Measurements from ENCODE around the gene FAM8A1. TPM values are rescaled to one million over a fixed set of nuclear protein-coding genes. Genes with fewer than 3 reads are reported as not detected.

The FAM8A1 gene, protein sequence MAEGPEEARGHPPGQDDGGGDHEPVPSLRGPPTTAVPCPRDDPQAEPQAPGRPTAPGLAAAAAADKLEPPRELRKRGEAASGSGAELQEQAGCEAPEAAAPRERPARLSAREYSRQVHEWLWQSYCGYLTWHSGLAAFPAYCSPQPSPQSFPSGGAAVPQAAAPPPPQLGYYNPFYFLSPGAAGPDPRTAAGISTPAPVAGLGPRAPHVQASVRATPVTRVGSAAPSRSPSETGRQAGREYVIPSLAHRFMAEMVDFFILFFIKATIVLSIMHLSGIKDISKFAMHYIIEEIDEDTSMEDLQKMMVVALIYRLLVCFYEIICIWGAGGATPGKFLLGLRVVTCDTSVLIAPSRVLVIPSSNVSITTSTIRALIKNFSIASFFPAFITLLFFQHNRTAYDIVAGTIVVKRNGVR
- total RNA-seq, result 10 to 100 TPM; 28.1 to 41.4 (median 37.5) TPM

DNA sequence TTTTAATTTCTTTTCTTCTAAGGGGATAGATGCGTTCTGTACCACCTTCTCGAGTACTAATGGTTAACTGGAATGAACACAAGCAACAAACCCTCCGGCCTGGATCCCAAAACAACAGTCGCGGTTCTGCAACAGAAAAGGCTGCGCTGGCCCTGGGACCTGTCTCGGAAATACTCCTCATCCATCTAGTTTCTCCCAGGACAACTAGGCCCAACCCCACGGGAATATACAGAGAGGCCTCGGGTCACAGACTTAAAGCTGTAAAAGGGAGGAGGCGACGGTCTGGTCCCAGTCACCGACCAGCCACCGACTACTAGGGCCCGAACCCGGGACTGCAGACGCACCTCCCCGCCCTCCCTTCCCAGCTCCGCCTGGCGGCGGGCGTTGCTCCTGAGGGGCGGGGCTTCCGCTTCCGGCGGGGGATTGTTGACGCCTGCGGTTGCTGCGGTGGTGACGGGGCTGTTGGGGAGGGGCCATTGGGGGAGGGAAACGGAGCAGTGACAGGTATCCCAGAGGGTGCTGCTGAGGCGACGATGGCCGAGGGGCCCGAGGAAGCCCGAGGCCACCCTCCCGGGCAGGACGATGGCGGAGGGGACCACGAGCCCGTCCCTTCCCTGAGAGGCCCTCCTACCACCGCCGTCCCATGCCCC lies at the start of gene FAM8A1:
Gene FAM8A1 (plus strand): TSS at position 426 of the 650 bp plus-strand sequence. CDS start 108 bp downstream, at position 534.
- TF ChIP-seq, protein P1, sequence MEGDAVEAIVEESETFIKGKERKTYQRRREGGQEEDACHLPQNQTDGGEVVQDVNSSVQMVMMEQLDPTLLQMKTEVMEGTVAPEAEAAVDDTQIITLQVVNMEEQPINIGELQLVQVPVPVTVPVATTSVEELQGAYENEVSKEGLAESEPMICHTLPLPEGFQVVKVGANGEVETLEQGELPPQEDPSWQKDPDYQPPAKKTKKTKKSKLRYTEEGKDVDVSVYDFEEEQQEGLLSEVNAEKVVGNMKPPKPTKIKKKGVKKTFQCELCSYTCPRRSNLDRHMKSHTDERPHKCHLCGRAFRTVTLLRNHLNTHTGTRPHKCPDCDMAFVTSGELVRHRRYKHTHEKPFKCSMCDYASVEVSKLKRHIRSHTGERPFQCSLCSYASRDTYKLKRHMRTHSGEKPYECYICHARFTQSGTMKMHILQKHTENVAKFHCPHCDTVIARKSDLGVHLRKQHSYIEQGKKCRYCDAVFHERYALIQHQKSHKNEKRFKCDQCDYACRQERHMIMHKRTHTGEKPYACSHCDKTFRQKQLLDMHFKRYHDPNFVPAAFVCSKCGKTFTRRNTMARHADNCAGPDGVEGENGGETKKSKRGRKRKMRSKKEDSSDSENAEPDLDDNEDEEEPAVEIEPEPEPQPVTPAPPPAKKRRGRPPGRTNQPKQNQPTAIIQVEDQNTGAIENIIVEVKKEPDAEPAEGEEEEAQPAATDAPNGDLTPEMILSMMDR (IDR thresholded peaks at IDR 0.05; ENCODE audit: low read depth), result no peak

DNA sequence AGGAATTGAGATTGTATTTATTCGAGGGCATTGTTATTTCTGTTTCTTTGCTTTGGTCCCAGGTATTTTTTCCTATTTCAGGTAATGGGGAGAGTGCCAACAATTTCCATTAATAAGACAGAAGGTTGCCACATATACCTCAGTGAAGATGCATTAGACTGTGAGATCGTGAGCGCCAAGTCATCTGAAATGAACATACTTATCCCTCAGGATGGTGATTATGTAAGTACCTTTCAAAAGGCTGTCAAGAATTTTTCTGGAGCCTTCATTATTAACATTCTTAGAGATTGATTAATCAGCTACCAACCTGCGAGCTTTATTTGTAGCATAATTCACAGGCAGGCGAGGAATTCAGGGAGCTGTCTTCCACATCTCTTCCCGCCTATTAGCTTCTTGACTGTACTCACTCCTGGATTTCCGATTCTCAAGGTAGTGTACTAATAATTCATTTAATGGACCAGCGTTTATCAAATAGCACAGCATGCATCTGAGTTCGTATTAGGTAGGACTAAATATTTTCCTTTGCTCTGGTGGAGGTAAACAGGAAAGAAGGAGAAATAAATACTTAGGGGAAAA lies 48.6 kb upstream of the FAM8A1 start:
- TF ChIP-seq, protein P1 (IDR thresholded peaks at IDR 0.05; ENCODE audit: low read depth), result no peak

DNA sequence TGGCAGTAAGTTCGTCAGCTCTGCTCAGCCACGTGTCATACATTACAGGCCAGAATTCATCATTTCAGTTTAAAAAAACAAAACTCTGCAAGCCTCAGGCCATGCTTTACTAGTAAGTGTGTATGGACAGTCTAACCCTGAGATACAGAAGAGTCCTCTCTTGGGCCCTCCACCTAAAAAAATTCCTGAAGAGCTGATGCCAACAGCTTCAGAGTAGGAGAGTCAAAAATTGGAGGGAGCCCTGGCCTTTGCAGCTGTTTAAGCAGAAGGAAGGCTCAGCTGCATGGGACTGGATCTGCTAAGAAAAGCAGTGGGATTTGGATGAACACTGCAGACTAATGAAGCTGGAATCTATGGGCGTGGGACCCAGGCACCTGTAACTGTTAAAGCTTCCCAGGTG lies 47.2 kb upstream of the FAM8A1 start:
- TF ChIP-seq, protein P1 (IDR thresholded peaks at IDR 0.05; ENCODE audit: low read depth), result no peak

DNA sequence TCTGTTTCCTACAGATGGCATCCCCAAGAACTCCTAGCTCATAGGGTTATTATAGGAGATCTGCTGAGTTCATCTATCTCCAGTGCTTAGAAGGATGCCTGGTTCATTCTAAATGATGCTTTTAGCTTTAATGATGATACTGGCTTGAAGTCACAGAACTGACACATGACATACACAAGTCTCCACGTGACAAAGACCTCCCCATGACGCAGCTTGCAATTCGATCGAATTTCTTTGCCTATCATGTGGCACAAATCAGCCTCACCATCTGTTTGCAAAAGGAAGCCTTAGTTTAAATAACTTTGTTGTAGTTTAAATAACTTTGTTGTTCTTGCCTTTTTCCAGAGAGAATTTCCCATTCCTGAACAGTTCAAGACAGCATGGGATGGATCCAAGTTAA lies 44.1 kb upstream of the FAM8A1 start:
- TF ChIP-seq, protein P1 (IDR thresholded peaks at IDR 0.05; ENCODE audit: low read depth), result no peak

DNA sequence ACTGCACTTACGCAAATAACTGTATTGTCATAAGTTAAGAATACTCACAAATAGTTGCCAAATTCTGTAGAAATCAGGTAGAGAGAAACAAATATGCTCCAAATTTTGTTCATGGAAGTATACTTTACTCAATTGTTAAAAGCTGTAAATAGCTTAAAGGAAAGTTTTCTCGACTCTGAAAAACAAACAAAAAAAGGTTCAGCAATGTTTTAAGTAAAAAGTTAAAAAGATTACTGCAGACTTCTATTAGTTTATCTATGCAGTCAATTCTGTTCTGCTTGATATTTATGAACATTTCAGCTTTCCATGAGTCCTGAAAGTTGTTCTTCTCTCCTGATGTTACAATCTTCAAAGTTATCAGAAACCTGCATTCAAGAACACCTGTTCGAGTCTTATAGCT lies 37.5 kb upstream of the FAM8A1 start:
- TF ChIP-seq, protein P1 (IDR thresholded peaks at IDR 0.05; ENCODE audit: low read depth), result no peak

DNA sequence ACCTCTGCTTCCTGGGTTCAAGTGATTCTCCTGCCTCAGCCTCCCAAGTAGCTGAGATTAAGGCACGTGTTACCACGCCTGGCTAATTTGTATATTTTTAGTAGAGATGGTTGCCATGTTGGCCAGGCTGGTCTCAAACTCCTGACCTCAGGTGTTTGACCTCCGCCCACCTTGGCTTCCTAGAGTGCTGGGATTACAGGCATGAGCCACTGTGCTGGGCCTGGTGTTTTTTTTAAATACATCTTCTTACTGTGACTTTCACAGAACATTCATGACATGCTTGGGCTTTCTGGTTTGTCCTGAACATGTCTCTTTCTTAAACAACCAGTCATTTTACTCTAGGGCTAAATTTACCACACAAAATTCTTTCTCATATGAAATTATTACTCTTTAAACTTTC lies 34.7 kb upstream of the FAM8A1 start:
- TF ChIP-seq, protein P1 (IDR thresholded peaks at IDR 0.05; ENCODE audit: low read depth), result no peak
